HPDE6-E6E7 (cell line): ENCODE measurements around the gene ELP5.
"Not testable (repeated sequence)": the region's sequence is repeated elsewhere in the genome, so short reads cannot be mapped to it uniquely, and the experiment has no call there.

ENCODE experiments used
- DNase-seq: peaks from one replicate; pipeline ENCODE4 v3.0.0; 2011; ENCODE audit warnings: missing footprints; ENCODE audit errors: extremely low spot score

Gene ELP5

DNA sequence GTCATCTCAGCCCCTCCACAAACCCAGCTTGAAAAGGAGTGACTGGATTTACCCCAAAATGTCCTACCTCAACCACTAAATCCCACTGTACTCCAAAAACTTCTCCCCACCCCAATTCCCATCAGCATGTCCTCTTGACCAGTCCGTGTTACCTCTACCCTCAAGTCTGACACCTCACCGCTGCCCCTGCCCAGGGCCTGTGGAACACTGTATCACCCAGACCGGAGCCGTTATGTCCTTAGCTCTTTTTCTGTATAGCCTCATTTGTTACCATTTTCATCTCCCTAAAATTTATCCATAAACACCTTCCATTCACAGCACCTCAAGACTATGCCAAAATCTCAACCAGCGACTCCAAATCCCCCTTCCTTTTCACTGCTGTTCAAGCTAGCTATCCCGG, 15.2 kb upstream of the ELP5 start:
- DNase-seq, result no peak

DNA sequence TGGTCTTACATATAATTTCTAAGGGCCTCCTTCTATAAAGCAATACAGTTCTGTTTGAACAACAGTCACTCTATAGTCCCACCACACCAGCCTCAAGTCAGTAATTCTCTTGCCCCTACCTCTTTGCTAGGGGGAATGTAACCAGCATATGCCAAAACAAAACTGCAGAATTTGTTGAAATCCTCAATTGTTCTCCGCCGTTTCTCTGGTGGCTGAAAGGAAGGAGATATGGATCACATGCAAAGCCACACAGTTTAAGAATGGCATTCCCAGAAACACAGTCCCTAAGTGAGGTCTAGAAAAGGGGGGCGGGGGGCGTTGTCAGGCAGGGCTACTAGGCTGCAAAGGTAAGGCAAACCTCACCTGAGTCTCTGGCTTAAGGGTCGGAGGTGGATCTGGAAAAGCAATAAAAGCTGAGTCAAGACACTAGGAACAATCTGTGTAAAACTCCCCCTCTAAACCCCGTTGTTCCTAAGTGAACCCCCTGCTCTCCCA, 14.7 kb upstream of the ELP5 start:
- DNase-seq, result no peak

DNA sequence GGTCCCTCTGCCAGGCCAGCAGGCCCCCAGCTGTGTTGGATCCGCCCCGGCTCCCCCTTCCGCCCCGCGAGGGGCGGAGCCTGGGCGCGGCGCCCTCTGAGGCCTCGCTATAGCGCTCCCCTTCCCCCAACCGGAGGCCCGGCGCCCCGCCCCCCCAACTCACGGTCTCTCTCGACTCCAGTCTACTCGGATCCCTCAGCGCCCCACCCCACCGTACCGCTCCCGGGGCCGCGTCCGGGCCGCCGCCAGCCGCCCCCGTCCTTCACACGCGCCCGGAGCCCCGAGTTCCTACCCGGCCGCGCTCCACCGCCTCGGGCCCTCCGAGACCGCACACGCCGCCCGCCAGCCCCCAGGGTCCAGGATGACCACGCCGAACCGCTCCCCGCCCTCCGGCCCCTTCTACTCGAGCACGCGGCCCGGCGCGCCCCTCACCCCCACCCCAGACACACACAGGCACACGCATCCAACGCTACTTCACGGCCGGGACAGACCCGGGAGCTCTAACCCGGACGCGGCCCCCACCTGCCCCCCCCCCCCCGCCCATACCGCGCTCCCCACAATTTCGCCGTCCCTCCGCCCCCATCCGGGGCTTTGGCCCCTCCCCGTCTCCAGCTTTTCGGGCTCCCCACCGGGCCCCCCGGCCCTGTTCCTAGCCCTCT, 14.1 kb upstream of the ELP5 start:
- no peak for DNase-seq

DNA sequence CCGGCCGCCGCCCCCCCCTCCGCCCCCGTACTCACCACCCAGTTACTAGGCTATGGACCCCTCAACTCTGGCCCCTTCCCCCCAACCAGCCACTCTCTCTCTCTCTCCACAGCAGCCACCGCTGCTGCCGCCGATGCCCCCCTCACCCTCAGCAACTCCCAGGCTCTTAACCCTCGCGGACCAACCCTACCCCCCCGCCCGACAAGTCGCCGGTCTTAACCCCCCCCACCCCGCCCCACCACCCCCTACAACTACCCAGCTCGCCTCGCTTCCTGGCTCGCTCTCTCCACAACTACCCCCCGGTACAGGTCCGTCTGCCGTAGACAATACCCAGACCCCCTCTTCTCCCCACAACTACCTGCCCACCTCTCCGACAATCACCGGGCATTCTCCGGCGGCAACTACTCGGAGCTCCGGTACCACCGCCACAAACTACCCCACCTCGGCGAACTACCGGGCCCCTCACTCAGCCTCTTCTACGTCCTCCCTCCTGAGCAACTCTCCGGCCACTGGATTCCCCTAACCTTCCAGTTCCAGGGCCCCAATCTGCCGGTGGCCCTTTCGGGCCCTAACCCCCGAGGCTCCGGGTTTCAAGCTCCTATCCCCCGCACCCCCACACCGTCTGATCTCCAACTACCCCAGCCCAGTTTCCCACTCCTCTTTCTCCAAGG, 13.5 kb upstream of the ELP5 start:
- no peak for DNase-seq

DNA sequence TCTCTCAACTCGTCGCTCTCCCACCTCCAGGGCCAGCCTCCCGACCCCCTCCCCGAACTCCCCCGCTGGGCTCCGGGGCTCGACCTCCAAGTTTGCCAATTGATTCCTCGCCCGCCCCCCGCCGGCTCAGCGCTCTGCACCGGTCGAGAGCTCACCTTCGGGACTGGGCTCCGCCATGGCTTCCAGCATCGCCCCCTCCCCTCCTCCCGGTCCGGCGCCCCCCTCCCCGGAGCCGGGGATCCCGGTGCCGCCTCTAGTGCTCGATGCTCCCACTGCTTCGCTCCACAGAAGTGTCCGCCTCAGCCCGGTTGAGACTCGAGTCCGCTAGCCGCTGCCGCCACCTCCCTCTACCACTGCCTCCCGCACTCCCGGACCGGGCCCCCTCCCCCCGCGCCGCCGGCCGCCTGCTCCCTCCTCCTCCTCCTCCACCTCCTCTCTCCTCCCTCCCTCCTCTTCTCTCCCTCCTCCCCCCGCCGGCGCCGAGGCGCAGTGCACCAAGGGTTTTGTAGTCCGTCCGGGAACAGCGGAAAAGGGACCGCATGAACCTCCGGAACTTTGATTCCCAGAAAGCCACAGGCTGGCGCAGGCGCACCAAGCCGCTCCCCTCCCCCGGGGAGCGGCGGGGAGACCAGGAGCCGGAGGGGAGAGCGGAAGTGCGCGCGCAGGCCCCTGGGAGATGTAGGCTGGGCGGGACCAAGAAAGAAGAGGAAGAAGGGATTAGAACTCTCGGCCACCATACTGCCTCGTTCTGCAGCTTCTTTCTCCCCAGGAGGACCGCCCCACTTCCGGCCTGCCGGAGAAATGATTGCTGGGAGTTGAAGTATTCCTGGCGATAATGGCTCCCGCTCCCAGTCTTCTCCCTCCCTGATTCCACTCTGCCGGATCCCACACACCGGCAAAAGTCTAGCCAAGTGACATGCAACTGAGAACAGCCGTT, 12.7 kb upstream of the ELP5 start, which contains the start of gene PHF23:
TSS of gene PHF23 (minus strand) at position 367 of the 937 bp plus-strand sequence. CDS start at position 189, 178 bp downstream.
- DNase-seq, result peak; percentile 98

DNA sequence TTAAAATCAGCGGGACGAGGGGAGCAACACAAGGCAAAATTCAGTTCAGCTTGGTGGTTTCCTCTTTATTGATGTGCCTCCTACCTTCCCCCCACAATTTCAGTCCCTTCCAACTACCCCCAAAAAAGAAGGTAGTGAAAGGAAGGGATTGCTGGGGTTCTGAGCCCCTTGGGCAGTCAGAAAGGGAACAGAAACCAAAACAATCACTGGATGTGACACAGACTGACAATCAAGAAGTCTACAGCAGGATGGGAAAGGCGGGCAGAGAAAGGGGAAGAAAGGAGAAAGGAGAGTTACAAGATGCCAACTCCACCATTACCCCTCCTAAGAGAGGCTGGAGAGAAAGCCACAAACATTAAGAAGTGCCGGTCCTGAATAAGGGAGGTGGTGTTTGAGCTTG, 11.6 kb upstream of the ELP5 start:
- no peak for DNase-seq

DNA sequence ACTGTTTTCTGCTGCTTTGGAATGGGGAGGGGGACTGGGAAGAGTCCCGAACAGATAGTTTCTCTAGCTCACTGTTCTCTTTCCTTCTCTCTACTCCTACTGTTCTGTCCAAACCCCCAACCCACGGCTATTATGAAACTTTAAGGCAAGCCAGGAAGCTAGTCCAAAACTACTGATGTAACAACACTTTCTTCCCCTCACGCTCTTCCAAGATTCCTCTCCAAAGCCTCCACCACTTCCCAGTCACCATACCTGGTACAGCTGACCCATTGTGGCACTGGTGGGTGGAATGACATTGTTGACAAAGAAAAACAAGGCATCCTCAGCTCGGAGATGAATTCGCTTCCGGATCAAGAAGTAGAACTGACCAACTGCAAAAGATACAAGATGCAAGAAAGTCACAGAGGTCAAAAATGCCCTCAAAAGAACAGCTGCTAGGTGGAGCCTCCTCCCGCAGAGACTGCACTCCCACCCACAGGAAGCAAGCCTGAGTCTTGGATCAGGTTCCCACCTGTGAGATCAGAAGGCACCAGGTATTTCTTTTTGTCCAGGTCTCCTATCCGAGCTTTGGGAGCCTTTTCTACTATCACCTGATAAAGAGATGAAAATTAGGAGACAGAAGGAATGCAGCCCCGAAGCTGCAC, 10.8 kb upstream of the ELP5 start:
- no peak for DNase-seq

DNA sequence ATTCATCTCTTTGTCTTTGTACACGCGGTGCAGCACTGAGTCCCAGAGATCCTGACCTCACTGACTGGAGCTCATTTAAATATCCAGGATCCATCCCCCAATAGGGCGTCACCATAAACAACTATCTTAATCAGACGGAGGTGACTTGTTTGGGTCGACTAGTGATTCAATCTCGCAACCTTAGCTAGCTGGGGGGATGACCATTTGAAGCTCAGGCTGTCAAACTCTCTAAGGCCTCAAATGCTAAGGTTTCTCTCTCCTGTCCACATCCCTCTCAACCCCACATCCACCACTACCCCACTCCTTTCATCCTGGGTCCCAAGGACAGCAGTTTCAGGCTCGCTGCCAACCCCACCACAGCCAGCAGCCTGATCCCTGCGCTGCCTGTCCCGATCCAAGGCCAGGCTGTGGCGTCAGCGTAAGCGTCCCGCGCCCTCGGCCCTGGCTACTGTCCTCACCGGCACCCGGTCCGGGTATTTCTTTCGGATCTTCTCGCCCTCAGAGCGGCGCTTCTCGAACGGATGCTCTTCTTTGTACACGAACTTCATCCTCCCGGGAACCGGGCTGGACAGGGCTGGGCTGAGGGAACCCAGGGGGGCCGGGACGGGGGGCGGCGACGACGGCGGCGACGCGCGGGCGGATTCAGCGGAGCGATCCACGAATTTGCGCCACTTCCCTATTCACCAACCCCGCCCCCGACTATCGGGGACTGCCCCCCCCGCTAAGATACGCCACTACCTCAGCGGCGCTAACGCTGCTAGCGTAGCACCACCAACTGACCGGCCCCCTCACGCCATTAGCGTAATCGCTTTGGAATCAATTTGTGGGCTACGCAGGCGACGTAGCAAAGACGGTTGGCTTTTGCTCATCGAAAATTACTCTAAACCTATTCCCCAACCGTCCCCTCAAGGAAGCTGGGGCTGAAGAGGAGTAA, 10.0 kb upstream of the ELP5 start, which contains the start of gene GABARAP:
TSS of gene GABARAP (minus strand) at position 667 of the 934 bp plus-strand sequence. CDS start at position 548, 119 bp downstream.
- no peak for DNase-seq

DNA sequence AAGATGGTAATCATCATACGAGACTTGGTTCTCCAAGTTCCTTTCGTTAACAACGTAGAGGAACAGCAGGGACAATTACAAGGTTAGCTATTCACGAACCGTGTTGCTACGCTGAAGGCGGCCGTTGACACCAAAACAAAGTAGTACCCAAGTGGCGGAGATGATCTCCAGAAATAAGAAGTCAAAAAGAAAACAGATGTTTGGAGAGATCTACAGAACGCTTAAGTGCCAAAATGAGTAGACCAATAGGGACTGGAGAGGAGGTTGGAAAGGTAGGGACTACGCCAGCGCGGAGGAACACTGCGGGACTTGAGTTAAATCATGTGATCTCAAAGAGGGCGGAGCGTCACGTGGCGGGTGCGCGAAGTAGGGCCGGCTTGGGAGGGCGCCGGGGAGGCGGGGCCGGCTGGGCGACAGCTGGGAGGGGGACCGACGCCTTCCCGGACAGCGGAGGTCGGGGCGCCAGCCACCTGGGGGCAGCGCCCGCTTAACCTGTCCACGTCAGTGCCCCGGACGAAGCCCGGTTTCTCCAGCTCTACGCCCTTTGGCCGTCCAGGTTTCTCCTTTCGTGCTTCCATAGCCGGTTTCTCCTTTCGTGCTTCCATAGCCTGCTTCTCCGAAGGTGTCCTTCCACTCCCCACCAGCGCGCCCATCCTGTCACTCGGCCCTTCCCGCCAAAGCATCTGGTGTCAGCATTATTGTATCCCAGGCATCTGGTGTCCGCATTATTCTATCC, 9.1 kb upstream of the ELP5 start:
- no peak for DNase-seq

DNA sequence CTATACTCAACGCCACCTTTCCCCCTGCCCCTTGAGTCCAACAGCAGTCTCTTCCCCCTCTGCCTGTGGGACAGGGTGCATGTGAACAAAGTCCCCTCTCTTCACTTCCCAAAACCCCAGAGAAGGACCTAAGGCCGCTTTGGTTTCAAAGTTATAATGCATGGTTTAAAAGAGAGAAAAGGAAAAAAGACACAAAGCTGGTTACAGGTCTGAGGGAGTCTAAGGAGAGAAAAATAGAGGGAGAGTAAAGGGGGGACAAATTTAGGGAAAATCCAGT, 8.6 kb upstream of the ELP5 start:
- no peak for DNase-seq

DNA sequence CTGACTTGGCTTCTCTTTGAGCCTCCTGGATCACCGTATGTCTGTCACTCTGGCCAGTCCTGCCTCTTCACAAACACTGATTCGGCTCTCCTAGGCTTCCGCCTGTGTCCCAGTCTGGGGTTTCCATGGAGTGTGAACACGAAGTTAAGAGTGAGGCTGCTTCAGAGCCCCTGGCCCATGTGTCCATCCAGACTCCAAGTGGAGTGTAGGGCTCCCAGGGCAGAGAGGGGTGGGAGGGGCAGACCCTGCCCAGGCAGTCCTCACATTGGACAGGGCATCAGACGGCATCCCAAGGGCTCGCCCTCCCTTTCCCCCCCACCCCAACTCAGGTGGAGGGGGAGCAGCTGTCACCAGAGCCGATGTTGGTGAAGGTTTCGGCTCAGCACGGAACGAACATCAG, 8.2 kb upstream of the ELP5 start:
- DNase-seq, result not testable (repeated sequence)

DNA sequence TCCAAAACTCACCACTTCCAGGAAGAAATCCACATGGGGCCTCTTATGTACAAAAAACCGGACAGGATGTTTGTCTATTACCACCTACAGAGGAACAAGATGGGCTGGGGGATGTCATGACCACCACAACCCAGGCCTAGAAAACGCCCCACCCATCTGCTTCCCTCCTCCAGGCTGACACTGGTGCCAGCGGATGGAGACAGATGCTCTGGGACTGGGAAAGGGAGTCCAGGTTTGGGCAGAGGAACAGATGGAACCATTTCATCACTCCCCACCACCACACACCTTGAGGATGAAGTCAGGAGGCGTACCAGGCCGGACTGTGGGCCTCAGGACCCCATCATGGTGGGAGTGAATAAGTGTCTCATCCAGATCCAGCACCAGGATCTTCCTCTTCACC, 5.2 kb upstream of the ELP5 start:
- no peak for DNase-seq

DNA sequence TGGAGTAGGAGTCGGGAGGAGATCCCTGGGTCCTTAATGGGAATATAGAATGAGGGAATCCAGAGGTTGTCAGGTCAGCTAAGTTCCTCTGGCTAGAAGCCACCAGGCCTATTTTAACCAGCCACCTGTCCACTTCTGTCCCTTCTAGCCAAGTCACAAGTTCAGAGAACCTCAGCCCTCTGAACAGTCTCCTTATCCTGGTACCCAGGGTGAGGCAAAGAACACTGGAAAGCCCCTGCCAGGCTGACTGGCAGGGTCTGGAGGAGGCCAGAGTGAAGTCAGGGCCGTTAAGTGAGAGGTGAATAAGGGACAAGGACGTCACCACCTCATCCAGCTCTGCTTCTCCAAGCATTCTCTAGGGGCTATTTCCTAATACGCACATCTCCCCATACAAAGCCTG, 3.2 kb upstream of the ELP5 start:
- no peak for DNase-seq

DNA sequence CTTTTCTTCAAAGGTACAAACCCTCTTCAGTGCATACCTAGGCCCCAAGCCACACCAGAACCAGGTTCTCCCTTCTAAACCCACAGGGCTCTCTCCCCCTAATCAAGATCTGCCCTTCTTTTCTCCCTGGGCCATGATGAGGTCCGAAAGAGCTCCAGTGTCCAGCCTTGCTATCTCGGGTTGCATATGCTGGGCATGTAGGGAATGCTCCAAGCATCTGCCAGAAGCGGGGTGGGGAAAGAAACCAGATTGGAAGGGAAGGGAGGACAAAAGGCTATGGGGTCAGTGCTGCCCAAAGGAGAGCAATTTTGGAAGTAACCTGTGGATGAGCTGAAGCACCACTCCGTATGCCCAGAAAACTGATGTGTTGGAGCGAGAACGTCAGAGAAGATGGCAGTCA, 2.8 kb upstream of the ELP5 start:
- DNase-seq, result no peak

DNA sequence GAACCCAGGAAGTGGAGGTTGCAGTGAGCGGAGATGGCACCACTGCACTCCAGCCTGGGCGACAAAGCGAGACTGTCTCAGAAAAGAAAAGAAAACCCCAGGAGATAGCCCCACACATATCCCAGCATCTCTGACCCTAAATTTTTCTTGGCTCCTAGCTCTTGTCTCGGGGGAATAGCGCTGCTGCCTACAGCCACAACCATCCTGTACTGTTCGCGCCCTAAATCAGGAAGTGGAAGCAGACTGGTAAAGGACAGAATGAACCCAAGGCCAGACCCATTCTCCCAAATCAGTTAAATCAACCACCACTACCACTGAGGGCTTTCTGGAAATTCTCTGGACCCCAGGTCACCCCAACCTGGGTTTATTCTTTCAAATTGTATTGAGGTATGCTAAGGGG, 2.2 kb upstream of the ELP5 start:
- DNase-seq, result no peak

DNA sequence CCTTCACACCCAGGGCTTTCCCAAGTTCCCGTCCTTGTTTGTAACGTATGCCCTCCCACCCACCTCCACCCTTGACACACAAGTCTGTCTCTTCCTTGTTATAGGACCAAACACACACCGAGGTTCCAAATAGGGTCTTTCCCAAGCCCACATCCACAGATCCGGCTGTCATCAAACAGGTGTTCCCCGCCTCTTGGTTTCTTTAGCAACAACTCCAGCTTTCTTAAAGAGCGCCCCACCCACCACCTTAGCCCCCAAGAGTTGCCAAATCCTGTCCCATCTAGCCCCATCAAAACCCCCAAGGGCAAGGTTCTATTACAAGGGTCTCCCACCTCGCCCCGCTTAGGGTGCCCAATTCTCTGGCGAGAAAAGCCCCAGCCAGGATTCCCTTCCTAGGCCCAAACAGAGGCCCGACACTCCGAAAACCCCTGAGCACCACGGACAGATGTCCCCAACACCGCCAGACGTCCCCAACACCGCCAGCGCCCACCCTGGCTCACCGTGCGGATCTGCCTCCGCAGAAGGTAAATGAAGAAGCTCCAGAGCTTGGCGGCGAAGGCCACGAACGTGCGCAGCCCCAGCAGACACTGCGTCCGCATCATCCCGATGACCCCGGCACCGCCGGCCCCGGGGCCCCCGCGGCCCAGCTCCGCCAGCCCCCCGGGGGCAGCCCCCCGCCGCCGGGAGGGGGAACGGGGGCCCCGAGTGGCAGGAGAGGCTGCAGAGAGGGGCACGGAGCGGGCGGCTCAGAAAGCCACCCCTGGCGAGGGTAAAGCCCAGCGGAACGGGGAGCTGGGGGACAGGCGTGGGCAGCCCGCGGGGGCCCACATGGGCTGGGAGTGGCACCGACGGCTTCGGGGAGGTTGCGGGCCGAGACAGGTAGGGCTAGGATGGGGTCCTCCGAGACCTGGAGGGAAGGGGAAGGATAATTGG, 1.1 kb upstream of the ELP5 start:
- no peak for DNase-seq

DNA sequence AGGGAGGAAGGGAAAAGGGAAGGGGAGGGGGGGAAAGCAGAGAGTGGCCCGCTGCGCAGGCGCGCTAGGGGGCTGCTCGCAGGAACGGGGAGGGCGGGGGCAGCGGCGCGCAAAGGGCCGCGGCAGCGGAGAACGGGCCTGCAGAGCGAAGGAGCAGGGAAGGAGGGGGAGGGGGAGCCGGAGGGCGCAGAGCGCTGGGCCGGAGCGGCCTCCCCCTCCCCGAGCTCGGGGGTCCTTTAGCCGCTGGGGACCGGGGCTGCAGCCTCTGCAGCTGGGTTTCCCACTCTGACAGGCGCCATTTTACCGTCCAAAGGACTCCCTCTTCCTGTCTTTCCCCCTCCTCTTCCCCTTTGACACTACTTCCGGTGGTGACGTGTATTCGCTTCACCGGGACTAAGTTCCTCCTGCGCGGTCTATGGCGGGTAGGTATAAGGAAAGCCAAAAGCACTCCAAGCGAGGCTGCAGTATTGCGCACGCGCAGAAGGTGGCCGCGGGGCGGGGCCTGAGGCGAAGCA, 297 bp upstream of the ELP5 start, which contains the start of gene CTDNEP1:
TSS of gene CTDNEP1 (minus strand) at position 74 of the 515 bp plus-strand sequence. CDS start 438 bp downstream, outside the sequence.
- DNase-seq, result peak; percentile 92

DNA sequence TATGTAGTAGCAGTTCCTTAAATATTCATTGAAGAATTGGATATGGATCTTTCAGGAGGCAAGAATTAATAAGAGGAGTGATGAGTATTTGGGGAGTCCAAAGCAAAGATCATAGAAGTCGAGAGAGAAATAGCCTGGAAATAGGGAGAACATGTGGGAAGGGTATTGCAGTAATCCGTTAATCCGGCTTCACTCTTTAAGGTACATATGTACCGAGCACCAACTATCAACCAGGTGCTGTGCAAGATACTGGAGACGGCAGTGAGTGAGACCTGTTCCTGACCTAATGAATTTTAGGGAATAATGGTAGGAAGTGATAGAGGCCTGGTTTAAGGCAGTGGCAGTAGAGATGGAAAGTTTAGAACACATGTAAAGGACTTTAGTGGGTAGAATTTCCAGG, 1.1 kb downstream of the ELP5 start:
- no peak for DNase-seq

DNA sequence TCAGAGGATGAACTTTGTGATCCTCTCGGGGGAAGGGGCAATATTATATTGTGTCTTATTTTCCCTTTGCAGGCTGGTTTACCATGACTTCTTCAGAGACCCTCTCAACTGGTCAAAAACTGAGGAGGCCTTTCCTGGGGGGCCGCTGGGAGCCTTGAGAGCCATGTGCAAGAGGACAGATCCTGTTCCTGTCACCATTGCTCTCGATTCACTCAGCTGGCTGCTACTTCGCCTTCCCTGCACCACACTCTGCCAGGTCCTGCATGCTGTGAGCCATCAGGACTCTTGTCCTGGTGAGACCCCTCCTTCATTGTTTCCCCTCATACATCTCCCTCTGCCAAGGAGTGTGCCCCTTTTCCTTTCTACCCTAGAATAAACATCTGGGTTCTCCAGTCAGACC, 2.5 kb downstream of the ELP5 start:
- no peak for DNase-seq
